KOPT-K1 (cell line): ENCODE data around the gene ZEB2.

Experiments used
- H3K27ac ChIP-seq: fragments of 200-600 bp; sonication (generic); 2 replicates; pipeline ENCODE4 v1.5.1; 2016; ENCODE audit warnings: antibody characterized with exemption, mild to moderate bottlenecking, low read depth, low read length; ENCODE audit not compliant: poor library complexity, severe bottlenecking
- H3K36me3 ChIP-seq: fragments of 200-600 bp; sonication (generic); 2 replicates; pipeline ENCODE4 v1.5.1; 2017; ENCODE audit warnings: antibody characterized with exemption, mild to moderate bottlenecking, low read length, moderate library complexity; ENCODE audit not compliant: insufficient read depth
- H3K9me3 ChIP-seq: fragments of 200-600 bp; sonication (generic); 2 replicates; pipeline ENCODE4 v1.5.1; 2017; ENCODE audit warnings: antibody characterized with exemption, low read length, mild to moderate bottlenecking; ENCODE audit not compliant: insufficient read depth, poor library complexity, severe bottlenecking

The ZEB2 gene

DNA sequence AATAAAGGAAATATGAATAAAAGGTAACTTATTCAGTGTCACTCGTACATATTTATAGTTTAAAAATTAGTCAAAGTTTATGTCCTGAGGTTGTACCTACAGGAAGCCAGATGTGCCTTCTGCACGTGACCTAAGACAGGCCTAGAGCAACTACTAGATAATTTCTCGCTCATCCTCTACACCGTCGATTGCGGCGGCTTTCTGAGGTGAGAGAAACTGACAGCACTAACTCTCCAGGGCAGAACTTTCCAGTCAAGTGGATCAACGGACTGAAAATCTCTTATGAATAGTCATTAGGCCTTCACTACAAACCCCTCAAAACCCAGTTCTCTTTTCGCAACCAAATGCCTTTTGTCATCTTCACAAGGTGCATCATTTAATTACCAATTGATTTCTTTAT is 54.2 kb downstream of the ZEB2 start:
- Histone ChIP-seq H3K27ac (no peak overlapping the region), H3K36me3 (no peaks in the 10 kb centered on the region), H3K9me3 (no peaks in the 10 kb centered on the region)

DNA sequence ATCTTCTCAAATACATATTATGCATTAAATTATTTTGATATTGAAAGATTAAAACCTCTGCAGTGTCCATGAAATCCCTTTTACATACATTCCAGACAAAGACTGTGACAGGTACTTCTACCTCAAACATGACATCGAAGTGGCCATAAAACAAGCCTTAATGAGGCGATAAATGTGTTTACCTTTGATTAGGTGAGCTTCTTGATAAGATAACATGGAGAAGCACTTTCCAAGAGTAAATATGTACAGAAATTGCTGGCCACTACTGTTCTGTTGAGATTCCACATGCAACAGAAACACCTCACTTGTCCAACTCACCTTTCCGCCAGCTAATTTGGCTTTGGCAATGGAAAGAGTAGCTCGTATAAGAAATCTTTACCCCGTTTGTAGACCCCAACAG is 55.2 kb downstream of the ZEB2 start:
- Histone ChIP-seq H3K36me3 (no peaks in the 10 kb centered on the region), H3K9me3 (no peaks in the 10 kb centered on the region), H3K27ac (no peak overlapping the region)

DNA sequence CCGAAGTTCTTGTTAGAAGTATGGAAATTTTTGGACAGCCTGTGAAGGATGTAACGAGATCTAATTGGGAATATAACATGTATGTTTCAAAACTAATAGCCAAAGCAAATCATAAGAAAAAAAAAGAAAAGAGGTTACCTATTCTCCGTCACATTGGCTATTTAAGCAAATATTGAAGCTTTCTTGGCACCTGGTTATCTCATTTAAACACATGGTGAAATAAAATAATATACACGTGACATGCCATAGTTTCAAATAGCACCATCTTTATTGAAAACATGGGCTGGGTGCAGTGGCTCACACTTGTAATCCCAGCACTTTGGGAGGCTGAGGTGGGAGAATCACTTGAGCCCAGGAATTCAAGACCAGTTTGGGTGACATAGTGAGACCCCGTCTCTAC is 56.7 kb downstream of the ZEB2 start:
- Histone ChIP-seq H3K27ac (no peak overlapping the region), H3K9me3 (no peaks in the 10 kb centered on the region), H3K36me3 (no peaks in the 10 kb centered on the region)

DNA sequence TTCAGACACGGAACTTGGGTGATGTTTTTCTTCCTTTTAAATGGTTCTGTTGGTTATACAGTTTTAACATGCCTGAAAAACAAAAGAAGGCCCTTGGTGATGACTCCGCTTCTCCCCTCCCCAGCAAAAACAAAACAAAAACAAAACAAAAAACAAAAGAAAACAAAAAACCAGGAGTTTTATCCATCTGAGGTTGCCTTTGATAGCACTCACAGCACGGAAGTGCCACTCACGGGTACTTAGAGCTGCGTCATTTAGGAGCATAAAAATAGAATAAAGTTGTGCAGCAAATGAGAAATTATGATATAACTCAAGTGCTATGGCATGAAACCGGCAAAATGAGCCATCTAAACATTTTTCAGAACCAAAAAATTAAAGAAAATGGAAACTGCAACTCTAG is 57.7 kb downstream of the ZEB2 start:
- H3K9me3 ChIP-seq: no peaks in the 10 kb centered on the region
- H3K36me3 ChIP-seq: no peaks in the 10 kb centered on the region
- H3K27ac ChIP-seq: no peak overlapping the region

DNA sequence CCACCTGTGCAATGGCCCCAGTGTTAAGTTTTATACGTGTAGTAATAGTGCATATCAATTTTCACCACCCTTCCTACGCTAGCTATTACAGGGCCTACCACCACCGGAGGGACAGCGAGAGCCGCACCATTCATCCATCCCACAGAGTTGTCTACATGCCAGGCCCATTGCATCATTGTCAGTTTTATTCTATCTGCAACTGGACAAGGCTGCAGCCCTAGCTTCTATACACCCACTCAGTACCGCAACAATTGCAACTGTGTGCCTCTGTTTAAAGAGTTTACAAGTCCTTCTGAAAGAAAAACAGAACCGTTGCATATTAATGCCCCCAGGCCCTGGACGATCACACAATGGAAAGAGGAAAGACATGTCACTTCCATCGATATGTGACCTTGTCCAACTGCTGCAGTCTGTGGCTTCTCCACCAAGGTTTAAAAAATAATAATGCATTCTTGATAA is 58.6 kb downstream of the ZEB2 start:
- no peak overlapping the region for H3K27ac ChIP-seq
- no peaks in the 10 kb centered on the region for H3K36me3 ChIP-seq
- no peaks in the 10 kb centered on the region for H3K9me3 ChIP-seq

DNA sequence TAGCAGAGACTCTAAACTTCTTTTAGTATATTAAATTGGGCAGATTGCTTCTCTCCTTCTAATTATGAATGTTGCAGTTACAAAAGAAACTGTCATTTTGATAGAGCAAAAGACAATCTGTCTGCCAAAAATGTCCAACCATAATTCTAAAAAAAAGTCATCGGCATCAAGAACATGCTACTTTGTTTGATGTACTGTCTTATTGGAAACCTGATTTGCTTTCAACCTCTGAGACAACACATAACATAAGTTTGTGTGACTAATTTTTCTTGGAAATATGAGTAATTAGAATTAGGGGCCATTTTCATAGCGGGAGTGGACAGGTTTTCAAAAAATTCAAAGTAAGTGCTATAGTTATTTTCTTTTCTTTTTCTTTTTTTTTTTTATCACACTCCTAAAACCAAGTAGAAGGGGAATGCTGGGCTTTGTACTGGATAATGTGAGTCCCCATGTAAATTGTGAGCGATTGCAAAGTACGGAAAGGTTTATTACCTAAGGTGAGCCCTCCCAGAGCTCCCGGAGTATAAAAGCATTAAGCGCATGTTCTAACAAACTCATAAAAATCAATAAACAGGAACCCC is 59.1 kb downstream of the ZEB2 start:
- H3K27ac ChIP-seq: no peak overlapping the region
- no peaks in the 10 kb centered on the region for H3K9me3 ChIP-seq
- H3K36me3 ChIP-seq: no peaks in the 10 kb centered on the region

DNA sequence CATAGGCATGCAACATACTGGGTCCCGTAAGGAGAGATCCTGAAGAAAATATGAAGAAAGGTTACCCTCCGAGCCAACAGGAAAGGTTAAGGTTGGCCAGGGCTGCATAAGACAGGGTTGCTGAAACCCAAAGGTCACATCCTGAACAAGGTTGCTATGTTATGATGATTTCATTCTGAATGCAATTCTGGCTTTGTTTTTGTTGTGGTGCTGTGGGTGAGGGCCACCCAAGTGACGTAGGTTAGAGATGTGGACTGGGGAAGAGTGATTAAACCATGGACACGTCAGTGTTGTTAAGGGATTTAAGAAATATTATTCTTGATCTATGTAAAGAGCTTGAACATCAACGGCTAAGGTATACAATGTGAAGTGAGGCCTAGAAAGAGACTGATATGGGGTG is 60.0 kb downstream of the ZEB2 start:
- H3K9me3 ChIP-seq: no peaks in the 10 kb centered on the region
- H3K36me3 ChIP-seq: no peaks in the 10 kb centered on the region
- H3K27ac ChIP-seq: no peak overlapping the region

DNA sequence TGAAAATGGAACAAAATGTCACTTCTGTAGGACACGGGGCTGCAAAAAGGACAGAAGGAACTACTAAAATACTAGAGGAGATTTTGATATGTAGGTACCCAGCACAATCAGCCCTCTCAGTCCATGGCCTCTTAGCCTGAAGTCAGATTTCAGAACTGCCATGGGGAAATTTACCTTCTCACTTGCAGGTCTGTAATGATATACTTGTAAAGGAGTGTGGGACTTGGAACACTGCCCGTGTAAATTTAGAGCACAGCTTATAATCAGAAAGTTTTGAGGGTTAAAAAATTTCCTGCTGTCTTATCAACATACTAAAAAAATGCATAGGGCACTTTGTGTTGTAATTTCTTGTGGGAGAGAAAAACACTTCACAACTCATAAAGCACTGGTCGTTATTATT is 60.6 kb downstream of the ZEB2 start:
- Histone ChIP-seq H3K27ac (no peak overlapping the region), H3K9me3 (no peaks in the 10 kb centered on the region), H3K36me3 (no peaks in the 10 kb centered on the region)

DNA sequence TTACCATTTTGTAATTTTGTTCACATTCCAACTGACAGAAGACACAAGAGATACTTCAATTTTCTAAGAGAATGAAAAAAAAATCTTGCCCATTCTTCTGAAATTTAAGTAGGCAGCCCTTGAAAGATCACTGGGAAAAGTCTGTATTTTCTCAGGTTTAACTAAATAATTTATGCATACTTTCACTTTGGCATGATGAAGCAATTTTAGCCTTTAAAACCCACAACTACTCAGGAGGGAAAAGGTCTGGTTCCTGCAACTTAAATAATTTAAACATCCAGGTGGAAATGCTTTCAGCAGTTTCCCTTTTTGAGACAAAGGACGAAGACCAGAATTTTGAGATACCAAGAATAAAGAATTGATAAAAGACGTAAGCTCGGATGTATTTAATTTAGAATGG is 61.4 kb downstream of the ZEB2 start:
- H3K36me3 ChIP-seq: no peaks in the 10 kb centered on the region
- no peaks in the 10 kb centered on the region for H3K9me3 ChIP-seq
- H3K27ac ChIP-seq: no peak overlapping the region

DNA sequence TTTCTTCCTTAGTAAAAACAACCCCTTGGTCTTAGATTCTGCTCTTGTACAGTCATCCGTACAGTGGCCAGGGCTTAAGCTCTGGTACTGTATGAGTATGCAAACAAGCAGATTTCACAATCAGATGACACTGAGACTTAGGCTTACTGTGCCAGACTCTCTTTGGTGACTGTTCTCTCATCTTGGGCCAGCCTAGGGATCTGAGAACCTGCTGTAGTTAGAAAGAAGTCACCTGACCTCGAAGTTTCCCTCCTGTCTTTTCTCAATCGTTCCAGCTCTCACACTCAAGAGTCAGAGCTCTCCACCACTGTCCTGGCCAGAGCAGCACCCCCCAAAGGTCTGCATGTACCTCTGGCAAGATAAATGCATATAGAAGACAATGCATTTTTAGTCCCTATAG is 63.2 kb downstream of the ZEB2 start:
- H3K27ac ChIP-seq: no peak overlapping the region
- H3K36me3 ChIP-seq: no peaks in the 10 kb centered on the region
- no peaks in the 10 kb centered on the region for H3K9me3 ChIP-seq

DNA sequence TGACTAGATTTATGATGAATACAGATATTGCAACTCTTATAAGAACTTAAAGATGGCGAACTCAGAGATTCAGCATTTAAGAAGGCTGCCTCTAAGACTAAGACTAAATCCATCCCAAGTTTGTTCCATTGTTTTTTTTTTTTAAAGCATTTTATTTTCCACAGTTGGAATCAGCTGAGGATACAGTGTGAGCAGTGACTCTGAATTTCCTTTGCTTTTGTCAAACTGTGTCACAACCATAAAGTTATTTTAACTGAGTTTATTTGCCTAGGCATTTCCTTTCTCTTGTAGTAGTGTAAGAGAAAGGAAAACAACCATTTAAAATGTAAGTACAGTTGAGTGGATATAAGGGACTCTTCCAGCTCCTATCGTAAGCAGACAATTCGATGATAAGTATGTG is 63.9 kb downstream of the ZEB2 start:
- H3K9me3 ChIP-seq: no peaks in the 10 kb centered on the region
- no peaks in the 10 kb centered on the region for H3K36me3 ChIP-seq
- no peak overlapping the region for H3K27ac ChIP-seq

DNA sequence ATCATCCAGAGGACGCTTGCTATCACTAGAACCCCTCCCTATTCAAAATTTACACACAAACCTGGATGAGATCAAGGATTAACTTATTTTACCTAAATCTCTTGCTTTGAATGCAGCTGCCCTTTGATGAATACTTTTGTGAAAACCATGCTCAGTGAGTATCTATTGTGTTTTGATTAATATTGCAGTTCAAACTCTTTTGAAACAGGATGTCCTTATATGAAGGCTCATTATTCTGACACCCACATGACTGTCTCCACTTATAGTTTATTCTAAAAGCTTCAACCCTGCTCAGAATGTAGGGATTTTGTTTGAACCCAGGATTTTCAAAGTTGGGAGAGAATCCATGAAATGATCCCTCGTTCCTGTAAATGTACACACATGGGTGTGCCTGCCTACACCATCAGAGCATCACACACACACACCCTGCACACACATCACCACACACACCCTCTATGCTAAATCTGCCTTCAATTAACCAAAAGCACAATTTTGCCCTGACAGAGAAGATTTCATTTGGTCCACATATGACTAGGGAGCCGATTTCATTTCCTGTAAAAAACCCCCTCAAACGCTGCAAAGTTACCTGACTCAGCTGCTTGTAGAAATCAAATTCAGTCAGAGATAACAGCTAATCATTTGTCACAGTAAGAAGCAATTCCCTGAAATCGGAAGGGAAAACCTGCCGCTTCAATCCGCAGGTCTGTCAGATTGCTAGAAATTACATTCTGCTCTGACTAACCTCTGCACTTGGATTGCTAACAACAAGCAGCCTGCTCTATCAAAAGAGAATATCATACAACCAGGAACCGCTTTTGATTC is 65.2 kb downstream of the ZEB2 start:
- no peak overlapping the region for H3K27ac ChIP-seq
- no peaks in the 10 kb centered on the region for H3K9me3 ChIP-seq

DNA sequence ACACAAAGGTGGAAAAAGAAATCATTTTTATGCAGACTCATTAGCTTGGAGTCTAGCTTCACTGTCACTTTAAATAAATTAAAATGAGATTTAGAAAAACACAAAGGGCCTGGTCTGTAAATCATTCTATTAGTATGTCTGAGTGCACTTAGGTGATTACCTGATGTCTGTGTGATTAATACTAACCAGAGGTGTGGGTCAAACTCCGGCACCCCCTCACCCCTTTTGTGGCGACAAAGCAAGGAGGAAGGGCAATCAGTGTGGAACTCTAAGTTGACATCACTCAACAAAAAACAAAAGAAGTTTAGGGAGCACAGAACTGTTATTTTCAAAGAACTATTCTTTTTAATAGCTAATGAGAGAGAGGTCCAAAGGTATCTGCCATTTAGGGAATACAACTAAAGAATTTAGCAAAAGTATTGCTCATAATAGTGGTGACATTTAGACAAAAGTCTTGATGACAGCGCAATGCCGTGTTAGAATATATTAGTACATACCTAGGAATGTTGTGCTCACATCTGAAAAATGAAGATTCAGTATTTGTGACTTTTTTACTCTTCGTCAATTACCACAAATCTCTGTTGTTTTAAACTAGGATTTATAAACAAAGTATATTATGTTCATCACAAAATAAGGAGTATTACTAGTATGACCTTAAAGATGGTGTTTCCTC is 66.3 kb downstream of the ZEB2 start:
- H3K27ac ChIP-seq: no peak overlapping the region
- H3K9me3 ChIP-seq: no peaks in the 10 kb centered on the region
- H3K36me3 ChIP-seq: no peaks in the 10 kb centered on the region

More for the DNA sequence above, 65.2 kb downstream of the ZEB2 start:
- H3K36me3 ChIP-seq: no peaks in the 10 kb centered on the region

DNA sequence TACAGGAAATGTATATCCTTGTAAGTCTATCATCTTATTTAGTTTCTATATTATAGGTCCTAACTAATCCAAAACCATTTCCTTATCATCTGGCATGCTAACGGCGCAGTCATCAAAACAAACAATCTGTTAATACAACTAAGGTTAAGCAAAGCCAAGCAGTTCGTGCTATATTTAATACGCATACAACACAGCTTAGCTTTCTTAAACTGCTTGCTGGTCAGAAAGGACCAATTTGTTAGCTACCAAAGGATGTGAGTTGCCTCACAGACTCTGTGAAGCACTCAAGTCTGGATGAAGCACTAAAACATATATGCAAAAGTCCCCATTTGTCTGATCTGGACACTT is 67.0 kb downstream of the ZEB2 start:
- H3K27ac ChIP-seq: no peak overlapping the region
- no peaks in the 10 kb centered on the region for H3K9me3 ChIP-seq

DNA sequence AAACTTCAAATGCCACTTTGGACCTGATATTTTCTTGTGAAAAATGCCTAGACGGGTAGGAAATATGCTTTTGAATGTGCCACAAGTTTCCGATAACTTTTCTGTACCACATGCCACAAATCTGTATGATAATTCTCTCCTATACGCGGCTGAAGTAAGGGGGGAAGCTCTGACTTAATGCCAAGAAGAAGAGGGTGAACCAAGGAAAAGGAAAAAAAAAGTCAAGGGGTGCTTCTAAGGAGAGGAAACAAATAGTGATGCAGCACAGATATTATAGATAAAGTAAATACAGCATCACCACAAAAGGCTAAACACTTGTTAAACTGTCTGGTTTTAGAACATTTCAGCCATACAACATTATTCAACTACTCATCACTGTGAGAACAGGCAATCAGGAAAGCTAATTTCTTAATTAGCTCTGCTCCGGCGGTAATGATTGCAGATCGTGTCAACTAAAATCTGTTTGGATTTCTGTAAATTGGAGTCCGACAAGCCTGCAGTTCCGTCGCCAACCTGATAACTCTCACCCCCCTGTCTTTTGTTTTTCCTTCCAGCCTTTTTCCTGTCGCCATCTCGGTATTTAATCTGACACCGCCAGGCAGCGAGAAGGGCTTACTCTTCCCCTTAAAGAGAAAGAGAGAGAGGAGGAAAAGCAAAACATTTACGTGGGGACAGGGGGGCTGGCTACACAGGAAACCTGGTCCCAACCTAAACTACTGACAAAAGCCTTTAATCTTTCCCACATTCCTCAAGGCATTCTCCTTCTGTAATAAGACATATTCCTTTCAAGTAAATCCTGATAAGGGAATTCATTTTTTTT is 67.5 kb downstream of the ZEB2 start:
- Histone ChIP-seq H3K27ac (no peak overlapping the region), H3K9me3 (no peaks in the 10 kb centered on the region), H3K36me3 (no peaks in the 10 kb centered on the region)

More for the DNA sequence above, 67.0 kb downstream of the ZEB2 start:
- H3K36me3 ChIP-seq: no peaks in the 10 kb centered on the region
